ENCODE results near the gene SPECC1L.
A peak's percentile ranks its signal among the peaks of the same experiment; 100 is the strongest.

Gene SPECC1L

DNA sequence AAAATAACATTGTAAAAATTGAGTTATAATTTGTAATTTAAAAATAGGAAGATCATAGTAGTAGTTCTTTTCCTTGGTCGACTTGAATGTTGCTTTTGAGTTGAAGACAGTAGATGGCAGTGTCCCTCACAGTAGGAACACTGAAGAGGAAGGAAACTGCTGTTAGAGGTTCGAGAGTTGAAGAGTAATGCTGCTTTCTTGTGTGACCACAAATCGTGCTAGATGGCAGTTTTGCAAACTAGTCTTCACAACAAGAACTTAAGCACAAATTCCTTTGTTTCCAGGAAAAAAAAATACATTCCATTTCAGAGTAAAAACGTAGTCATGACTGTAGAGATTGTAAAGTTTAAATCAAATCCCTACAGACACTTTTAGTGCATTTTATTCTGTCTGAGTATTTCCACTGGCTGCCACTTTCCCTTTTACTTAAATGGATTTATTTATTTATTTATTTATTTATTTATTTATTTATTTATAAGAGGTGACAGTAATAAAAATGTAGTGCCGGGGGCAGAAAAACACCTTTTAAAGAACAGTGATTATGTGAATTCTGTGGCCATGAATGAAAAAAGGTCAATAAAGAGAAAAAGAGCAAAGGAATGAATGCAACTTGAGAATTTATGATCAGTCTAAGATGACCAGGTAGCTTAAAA lies 54.6 kb downstream of the SPECC1L start:
- DNase-seq, result peak; percentile 45

DNA sequence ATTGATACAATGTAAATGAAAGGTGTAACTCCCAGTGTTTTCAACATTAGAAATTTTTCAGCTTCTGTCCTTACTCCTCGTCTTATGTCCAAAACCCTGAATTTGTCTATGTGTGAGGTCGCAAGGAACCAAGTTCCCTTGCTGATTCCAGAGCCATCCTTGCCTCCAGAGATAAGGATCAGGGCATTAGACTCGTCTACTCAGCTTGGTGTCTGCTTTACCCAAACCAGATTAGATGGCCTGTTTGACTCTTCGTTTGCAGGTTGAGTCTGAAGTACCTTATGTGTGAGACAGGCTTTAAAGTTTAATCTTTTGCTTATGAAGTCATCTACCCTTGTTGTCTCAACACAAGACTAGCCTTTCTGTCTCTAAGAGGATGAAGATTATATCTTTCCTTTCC lies 55.6 kb downstream of the SPECC1L start:
- DNase-seq, result no peak

- DNase-seq, result no peak
Observed at GRCh38 chr22:24327832-24328231, 57.2 kb downstream of the SPECC1L start.

DNA sequence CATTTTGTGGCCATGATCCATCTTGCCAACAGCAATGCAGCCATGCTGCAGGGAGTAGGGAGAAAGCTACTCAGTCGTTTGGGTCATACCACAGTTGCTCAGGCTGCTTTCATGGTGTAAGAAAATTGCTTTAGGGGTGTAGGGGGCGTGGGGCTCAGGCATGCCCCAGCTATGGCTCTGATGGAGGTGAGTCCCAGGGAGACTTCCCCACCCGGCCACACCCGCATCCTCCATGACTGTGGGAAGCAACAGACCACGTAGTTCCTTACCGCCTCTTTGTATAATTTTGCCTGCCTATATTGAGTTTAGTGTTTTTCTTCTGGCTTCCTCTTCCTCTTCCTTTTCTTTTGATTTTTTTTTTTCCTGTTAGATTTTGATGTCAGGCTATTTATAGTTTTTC lies 58.8 kb downstream of the SPECC1L start:
- no peak for DNase-seq

- no peak for DNase-seq
Observed at GRCh38 chr22:24330636-24331035, 60.0 kb downstream of the SPECC1L start.

DNA sequence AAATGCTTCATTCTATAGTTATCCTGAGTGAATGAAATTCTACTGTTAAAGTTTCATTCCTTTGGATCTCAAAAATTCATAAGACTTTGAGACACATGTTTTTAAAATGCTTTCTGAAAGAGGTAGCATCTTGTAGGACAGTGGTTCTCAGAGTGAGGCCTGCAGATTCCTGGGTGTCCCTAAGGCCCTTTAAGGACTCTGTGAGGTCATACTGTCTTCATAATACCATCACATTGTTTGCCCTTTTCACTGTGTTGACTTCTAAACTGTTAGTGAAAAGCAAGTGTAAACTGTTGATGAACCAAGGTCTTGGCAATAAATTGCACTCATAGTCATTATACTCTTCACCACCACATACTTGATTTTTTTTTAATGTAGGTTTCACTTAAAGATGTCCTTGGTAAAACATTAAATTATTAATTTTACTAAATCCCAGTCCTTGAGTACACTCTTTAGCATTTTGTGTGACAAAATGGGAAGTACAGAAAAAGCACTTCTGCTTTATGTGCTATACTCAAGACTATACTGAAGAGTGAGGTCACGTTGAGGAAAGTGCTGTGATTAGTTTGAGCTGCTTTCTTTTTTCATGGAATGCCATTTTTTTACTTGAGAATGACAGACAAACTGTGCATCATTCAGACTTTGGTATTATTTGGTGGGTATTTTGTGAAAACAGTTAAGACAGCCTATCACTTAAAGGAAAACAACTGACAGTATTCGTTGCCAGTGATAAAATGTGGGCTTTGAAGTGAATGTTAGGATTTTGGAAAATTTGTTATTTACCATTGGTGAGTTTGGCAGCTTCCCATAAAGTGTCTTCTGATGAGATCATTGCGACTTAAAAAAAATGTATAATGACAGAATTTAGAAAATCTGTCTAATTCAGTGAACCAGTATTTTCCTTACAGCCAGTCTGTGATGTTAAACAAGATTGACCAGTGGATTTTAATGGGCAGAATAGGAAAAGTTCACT lies 61.1 kb downstream of the SPECC1L start:
- no peak for DNase-seq

DNA sequence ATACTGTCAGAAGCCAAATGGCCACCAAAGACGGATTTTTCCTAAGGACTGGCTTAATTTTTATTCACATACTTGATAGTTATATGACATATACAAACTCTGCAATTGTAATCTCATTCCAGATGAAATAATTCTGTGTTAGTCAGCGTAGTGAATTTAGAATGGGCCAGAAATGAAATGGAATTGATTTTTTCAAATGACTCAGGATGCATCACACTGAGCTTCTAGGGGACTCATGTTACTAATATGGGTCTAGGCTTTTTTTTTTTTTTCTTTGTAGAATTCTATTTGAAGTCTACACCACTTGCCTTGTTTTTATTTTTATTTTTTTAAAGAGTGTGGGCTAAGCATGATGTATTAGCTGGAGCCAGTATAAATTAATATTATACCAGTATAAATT lies 62.7 kb downstream of the SPECC1L start:
- DNase-seq, result no peak

GRCh38 chr22:24335496-24335895 lies 64.9 kb downstream of the SPECC1L start:
- no peak for DNase-seq

DNA sequence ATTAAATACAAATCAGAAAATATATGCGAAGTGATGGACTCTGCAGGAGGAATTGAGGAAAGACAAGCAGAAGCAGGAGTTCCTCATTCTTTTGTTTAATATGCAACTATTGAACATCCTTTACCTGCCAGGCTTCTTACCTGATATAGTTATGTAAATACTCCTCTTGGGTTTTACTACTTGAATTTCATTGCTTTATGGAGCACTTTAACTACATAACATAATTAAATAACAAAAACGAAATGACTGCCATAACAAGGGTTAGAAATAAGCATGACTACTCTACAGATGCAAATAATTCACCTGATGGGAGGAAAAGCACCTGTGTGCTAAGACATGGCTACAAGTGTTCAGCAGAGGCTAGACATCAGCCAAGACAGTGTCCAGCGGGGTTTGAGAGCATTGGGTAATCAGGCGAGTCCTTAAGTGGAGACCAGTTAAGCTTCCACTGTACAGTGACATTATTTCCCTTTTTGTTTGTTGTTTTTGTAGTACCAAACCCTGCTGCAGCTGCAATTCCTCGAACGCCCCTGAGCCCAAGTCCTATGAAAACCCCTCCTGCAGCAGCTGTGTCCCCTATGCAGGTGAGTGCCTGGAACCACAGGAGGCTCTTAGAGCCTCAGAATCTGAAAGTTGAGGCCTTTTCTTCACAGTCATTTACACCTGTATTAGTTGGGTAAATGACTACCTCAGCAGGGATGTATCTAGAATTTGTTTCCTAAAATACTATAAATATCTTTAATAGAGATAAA lies 67.4 kb downstream of the SPECC1L start:
- no peak for DNase-seq

DNA sequence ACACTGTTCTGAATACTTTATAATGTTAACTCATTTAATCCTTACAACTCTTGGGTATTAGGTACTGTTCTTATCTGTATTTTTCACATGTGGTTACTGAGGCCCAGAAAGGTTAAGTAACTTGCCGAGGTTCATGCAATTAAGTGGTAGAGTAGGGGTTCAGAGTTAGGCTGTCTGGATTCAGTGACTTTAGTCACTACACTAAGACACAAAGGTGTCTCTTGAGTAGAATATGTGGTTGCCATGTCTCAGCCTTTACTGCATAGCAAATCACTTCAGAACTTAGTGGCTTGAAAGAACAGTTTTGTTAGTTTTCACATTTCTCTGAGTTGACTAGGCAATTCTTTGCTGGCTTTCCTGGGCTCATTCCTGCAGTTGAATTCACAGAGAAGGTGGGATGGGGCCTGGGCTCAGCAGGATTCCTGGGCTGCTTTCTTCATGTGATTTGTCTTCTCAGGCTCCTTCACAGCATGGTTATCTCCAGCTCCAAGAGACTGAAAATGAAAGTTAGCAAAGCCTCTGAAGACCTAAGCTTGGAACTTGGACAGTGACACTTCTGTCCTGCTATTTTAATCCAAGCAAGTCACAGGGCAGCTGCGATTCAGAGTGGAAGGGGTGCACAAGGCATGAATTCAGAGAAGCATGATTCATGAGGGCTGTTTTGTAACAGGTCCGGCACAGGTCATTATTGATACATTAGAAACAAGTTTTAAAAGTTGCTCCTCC lies 68.3 kb downstream of the SPECC1L start:
- DNase-seq, result no peak

- DNase-seq, result no peak
Observed at GRCh38 chr22:24339452-24339747, 68.8 kb downstream of the SPECC1L start.

- DNase-seq, result no peak
Observed at GRCh38 chr22:24341627-24342026, 71.0 kb downstream of the SPECC1L start.

- DNase-seq, result no peak
Observed at GRCh38 chr22:24350627-24351026, 80.0 kb downstream of the SPECC1L start.

GRCh38 chr22:24353121-24353520 lies 82.5 kb downstream of the SPECC1L start:
- no peak for DNase-seq

DNA sequence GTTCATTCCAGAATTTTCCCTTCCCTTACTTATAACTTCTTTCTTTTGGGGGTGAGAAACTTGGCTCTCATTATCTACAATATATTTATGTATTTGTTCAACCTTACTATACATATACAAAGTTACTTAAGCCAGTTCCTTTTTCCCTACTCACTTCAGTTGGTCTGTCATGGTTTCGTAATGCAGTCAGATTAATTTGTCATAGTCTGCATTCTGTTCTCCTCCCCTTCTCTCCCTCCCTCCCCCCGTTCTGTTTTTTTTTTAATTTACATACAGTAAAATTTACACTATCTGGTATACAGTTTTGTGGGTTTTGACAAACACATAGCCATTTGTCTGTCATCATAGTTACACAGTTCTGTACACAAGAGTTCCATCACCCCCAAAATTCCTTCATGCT lies 84.9 kb downstream of the SPECC1L start:
- no peak for DNase-seq

DNA sequence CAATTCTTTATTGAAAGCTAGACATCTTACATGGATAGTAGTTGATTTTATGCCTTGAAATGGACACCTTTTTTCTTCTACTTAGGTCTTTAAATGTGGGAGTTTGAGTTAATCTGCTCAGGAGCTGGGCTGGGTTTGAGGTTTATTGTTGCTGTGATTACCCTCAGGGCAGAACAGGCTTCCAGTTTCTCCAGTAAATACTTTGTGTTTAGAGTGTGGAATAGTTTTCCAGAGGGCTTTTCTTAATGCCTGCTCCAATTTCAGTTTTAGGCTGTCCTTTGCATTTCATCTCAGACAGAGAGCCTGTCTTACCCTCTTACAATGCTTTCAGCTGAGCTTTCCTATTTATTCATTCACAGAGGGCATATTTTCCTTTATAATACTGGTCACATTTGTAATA lies 86.9 kb downstream of the SPECC1L start:
- no peak for DNase-seq

DNA sequence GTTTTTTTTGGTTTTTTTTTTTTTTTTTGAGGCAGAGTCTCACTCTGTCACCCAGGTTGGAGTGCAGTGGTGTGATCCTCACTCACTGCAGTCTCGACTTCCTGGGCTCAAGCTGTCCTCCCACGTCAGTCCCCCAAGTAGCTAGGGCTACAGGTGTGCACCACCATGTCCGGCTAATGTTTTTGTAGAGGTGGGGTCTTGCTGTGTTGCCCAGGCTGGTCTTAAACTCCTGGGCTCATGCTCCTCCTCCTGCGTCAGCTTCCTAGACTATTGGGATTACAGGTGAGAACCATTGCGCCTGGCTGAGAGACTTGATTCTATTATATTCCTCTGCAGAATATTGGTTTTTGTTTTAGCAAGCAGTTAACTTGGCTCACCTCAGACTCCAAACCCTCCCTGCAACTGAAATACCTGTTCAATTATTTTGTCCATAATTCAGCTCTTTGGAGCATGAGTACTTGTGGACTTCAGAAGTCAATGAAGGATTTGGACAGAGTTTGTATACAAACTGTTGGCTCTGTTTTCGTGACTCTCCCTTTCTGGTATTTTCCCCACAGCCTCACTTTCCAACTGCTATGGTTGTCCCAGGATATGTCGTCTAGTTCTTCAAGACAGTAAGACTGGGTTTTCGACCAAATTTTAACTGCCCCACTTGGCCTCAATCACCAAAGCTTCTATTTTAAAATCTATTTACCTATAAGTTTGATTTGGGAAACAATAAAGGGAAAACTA lies 87.6 kb downstream of the SPECC1L start:
- no peak for DNase-seq

DNA sequence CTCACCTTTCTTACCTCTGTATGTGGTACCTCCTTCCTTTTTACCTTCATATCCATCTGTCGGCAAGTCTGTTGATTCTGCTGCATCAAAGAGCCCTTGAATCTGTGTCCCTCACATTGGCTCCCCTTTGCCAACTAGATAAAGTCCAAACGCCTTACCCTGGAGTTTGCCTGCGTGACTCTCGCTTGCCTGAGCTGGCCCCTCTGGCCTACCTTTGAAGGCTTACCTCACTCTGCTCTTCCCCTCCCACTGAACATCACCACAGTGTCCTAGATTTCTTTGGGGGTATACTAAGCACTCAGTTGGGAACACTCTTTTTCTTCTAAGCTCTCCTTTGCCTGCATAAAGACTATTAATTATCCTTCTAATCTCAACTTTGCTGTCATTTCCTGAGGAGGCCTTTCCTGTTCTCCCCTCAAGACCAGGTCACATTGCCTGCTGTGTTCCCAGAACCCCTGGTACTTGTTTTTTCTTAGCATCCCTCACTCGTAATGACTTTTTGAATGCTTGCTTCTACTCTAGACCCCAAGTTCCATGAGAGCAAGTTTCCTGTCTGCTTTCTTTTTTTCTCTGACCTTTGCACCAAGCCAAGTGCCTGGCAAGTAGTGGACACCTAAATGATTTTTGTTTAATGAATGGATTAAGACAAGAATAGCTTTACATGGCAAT lies 89.0 kb downstream of the SPECC1L start:
- DNase-seq, result no peak

DNA sequence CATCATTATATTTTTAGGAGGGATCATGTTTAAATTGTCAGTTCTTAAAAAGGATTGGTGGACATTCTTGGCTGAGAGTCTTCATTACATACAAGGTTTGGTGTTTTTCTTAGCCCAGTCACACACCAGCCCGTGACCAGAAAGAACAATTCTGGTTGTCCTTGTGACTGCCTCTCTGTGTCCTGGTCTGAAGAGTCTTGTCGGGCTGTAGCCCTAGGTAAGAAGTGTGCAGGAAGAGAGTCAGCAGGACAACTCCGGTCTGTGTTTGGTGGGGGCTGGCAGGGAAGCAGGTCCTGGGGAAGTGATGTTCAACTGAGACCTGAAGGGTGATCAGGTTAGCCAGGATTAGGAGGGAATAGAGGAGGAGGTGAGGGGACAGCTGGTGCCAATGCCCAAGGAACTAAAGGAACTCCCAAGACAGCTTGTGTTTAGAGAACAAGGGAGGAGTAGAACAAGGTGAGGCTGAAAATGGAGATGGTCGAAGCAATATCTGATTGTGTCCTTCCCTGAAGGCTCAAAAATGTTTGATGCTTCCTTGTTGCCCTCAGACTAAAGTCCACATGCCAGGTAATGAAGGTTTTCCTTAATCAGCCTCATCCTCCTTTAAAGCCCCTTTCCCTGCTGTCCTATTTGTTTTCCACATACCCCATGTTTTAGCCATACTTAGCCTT lies 91.5 kb downstream of the SPECC1L start:
- no peak for DNase-seq

DNA sequence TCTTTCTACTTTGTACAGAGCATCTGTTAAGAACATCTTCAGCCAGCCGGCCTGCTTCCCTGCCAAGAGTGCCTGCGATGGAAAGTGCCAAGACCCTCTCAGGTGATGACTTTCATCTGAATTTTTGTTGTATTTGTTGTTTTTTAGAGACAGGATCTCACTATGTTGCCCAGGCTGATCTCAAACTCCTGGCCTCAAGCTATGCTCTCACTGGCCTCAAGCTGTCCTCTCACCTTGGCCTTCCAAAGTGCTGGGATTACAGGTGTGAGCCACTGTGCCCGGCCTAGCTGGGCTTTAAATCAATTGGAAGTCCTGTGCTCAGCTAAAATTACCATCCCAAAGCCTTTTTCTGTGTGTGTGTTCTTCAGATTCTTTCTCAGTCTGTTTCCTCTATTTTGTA lies 92.6 kb downstream of the SPECC1L start:
- no peak for DNase-seq

- no peak for DNase-seq
Observed at GRCh38 chr22:24366701-24367100, 96.1 kb downstream of the SPECC1L start.

Data from DMS153 (cell line).